ENCODE results near the gene MBD5. TPM values are rescaled to one million over a fixed set of nuclear protein-coding genes. Genes with fewer than 3 reads are reported as not detected.

The MBD5 gene
- polyA plus RNA-seq, 1 of the 3 experiments (the other 2 are of a cell fraction) = 7.4 TPM

DNA sequence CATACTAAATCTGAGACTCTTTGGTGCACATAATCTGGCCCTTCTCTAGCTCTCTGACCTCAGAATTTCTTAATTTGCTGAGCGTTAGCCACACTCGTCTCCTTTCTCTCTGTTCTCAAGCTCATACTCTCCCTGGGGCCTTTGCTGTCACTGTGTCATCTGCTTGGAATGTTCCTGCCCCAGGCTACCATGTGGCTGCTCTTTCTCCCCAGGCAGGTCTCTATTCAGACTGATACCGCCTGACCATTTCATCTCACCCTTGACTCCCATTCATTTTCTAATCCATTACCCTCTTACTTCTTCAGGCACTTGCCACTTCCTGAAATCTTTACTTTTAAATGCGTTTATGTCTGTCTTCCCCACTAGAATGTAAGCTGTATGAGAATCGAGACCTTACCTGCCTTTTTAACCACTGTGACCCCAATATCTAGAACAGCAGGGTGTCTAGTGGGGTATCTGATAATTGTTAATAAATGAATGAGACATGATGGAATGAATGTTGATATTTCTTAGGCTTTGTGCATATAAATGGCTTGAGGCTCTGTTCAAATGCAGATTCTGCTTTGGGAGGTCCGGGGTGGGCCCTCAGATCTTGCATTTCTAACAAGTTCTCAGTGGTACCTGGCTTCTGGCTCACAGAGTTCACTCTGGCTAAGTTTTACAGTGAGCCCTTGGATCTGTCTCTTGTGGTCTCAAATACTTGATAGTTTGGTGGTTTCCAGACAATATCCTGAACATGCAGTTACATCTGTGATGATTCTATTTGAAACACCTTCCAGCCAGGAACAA, 533.8 kb downstream of the MBD5 start (continued):
- TF ChIP-seq, protein P1, sequence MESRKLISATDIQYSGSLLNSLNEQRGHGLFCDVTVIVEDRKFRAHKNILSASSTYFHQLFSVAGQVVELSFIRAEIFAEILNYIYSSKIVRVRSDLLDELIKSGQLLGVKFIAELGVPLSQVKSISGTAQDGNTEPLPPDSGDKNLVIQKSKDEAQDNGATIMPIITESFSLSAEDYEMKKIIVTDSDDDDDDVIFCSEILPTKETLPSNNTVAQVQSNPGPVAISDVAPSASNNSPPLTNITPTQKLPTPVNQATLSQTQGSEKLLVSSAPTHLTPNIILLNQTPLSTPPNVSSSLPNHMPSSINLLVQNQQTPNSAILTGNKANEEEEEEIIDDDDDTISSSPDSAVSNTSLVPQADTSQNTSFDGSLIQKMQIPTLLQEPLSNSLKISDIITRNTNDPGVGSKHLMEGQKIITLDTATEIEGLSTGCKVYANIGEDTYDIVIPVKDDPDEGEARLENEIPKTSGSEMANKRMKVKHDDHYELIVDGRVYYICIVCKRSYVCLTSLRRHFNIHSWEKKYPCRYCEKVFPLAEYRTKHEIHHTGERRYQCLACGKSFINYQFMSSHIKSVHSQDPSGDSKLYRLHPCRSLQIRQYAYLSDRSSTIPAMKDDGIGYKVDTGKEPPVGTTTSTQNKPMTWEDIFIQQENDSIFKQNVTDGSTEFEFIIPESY (IDR thresholded peaks at IDR 0.05; ENCODE audit: borderline replicate concordance, low read depth) = no peak
- TF ChIP-seq MXI1 (IDR thresholded peaks at IDR 0.05; ENCODE audit: low read depth, low read length) (no peak), GABPA (IDR thresholded peaks at IDR 0.05; ENCODE audit: low read depth) (no peak), POLR2AphosphoS5 (IDR thresholded peaks at IDR 0.05; ENCODE audit: low read depth, low read length) (no peak), ELF1 (IDR thresholded peaks at IDR 0.05) (no peak)

DNA sequence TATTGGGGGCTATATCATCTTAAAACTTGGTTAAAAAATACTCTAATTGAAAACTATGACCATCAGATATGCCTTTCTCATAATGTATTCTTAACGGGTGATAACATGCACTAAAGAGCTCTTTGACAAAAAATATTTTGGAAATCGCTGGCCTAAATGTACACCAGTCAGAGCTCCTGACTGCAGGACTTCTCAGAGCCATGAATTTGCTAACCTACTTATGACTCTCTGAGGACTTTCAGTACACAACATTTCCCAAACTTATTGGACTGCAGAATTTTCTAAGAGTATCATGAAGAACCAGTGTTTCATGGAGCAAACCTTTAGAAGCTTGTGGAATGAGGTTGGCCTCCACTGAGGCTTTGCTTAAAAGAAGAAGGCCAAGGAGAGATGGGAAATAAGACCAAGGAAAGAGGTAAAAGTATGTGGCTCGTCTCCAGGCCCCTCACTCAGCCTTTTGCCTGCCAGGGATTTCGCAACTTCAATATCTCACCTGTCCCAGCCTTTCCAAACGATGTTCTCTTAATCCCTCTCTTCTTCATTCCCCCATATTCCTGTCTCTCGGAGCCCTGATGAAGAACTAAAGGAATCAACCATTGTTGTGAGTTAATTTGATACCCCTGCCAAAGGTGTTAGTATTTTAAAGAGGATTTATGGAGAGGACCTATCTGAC, 534.9 kb downstream of the MBD5 start:
- WGBS (ENCODE audit: low lambda C conversion rate) = 36% methylated on average over 6 of the region's 6 CpGs
- Histone ChIP-seq H3F3A (replicated peaks; ENCODE audit: insufficient read depth) (no peaks in the 10 kb centered on the region), H2AFZ (ENCODE audit: low read depth) (no peak overlapping the region), H3K36me3 (replicated peaks in 1 of 2; ENCODE audit: control insufficient read depth in 1 of 2, insufficient read depth in 2 of 2, low read length in 1 of 2) (no peaks in the 10 kb centered on the region), H3K4me3 (ENCODE audit: low read depth in 2 of 2, low read length in 1 of 2) (no peak overlapping the region), H3K9me3 (no peaks in the 10 kb centered on the region), H3K27ac (ENCODE audit: low read depth in 2 of 2, low read length in 1 of 2) (no peak overlapping the region), H3K79me2 (ENCODE audit: insufficient read depth) (no peaks in the 10 kb centered on the region), H3K9ac (no peak overlapping the region), H3K4me1 (ENCODE audit: control insufficient read depth in 1 of 2, insufficient read depth in 2 of 2, low read depth in 1 of 2, low read length in 1 of 2) (peaks cover 0 to 5% of the 10 kb centered on the region in 2 experiments; a peak in 1 of 4 replicates), H3K9me2 (no peaks in the 10 kb centered on the region), H3K4me2 (no peak overlapping the region), H3K27me3 (ENCODE audit: insufficient read depth) (no peaks in the 10 kb centered on the region), H4K20me1 (ENCODE audit: insufficient read depth) (no peaks in the 10 kb centered on the region)
- TF ChIP-seq RFX5 (IDR thresholded peaks at IDR 0.05; ENCODE audit: low read length) (no peak), JUND (IDR thresholded peaks at IDR 0.05) (no peak), GATA2 (CRISPR knock-in tag; IDR thresholded peaks at IDR 0.05) (no peak), RAD21 (IDR thresholded peaks at IDR 0.05; ENCODE audit: low read length) (no peak), MEF2A (IDR thresholded peaks at IDR 0.05; ENCODE audit: borderline replicate concordance, low read depth) (no peak), RXRA (IDR thresholded peaks at IDR 0.05; ENCODE audit: borderline replicate concordance, low read depth) (no peak), SMC3 (IDR thresholded peaks at IDR 0.05; ENCODE audit: low read depth, low read length) (no peak), MXI1 (IDR thresholded peaks at IDR 0.05; ENCODE audit: low read depth, low read length) (no peak), GABPA (IDR thresholded peaks at IDR 0.05; ENCODE audit: low read depth) (no peak), ELF1 (IDR thresholded peaks at IDR 0.05) (no peak), YY1 (IDR thresholded peaks at IDR 0.05; ENCODE audit: low read depth) (no peak), CHD2 (IDR thresholded peaks at IDR 0.05; ENCODE audit: low read length, partially characterized antibody) (no peak), SIN3A (IDR thresholded peaks at IDR 0.05; ENCODE audit: borderline replicate concordance, low read depth, low read length) (no peak), EZH2phosphoT487 (IDR thresholded peaks at IDR 0.05; ENCODE audit: borderline replicate concordance, low read depth) (no peak)
- TF ChIP-seq, protein P2, sequence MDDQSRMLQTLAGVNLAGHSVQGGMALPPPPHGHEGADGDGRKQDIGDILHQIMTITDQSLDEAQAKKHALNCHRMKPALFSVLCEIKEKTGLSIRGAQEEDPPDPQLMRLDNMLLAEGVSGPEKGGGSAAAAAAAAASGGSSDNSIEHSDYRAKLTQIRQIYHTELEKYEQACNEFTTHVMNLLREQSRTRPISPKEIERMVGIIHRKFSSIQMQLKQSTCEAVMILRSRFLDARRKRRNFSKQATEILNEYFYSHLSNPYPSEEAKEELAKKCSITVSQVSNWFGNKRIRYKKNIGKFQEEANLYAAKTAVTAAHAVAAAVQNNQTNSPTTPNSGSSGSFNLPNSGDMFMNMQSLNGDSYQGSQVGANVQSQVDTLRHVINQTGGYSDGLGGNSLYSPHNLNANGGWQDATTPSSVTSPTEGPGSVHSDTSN (IDR thresholded peaks at IDR 0.05) = no peak
- TF ChIP-seq, protein P3, sequence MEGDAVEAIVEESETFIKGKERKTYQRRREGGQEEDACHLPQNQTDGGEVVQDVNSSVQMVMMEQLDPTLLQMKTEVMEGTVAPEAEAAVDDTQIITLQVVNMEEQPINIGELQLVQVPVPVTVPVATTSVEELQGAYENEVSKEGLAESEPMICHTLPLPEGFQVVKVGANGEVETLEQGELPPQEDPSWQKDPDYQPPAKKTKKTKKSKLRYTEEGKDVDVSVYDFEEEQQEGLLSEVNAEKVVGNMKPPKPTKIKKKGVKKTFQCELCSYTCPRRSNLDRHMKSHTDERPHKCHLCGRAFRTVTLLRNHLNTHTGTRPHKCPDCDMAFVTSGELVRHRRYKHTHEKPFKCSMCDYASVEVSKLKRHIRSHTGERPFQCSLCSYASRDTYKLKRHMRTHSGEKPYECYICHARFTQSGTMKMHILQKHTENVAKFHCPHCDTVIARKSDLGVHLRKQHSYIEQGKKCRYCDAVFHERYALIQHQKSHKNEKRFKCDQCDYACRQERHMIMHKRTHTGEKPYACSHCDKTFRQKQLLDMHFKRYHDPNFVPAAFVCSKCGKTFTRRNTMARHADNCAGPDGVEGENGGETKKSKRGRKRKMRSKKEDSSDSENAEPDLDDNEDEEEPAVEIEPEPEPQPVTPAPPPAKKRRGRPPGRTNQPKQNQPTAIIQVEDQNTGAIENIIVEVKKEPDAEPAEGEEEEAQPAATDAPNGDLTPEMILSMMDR (IDR thresholded peaks at IDR 0.05) = no peak
- TF ChIP-seq, protein P4, sequence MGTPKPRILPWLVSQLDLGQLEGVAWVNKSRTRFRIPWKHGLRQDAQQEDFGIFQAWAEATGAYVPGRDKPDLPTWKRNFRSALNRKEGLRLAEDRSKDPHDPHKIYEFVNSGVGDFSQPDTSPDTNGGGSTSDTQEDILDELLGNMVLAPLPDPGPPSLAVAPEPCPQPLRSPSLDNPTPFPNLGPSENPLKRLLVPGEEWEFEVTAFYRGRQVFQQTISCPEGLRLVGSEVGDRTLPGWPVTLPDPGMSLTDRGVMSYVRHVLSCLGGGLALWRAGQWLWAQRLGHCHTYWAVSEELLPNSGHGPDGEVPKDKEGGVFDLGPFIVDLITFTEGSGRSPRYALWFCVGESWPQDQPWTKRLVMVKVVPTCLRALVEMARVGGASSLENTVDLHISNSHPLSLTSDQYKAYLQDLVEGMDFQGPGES (IDR thresholded peaks at IDR 0.05; ENCODE audit: low read depth, low read length) = no peak
- POLR2A ChIA-PET = interaction anchor here (0.6 kb wide), 1 partner anchor 223 kb away, joined by 3 read pairs; no protein-coding TSS in a partner anchor
- CTCF ChIA-PET = no interaction called here
- DNase-seq = no peak

Data from SK-N-SH (cell line).